ENCODE data around the gene GALNT1.
"Not testable (repeated sequence)": the region's sequence is repeated elsewhere in the genome, so short reads cannot be mapped to it uniquely, and the experiment has no call there.

Gene GALNT1

DNA sequence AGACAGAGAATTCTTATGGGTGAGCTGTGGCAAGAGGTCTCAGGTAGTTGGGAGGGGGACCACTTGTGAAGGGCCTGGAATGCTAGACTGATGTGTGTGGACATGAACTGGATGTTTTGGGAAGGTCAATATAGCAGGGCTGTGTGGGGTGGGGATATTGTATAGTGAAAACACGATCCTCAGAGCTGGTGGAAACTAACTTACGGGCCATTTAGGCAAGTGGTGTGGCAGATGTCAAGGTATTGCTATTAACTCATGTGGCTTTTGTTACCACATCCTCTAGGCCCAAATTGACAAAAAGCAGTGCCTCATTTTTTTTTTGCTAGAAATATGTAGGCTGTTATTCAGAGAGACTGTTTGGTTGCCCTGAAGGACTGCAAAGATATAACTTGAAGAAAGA lies 8.0 kb upstream of the GALNT1 start:
- H3K36me3 ChIP-seq (replicated peaks): no peaks in the 10 kb centered on the region
- DNase-seq (ENCODE audit: low spot score in 2 of 2): no peak
- 0 out of 2 replicates have a peak, but pooled peaks cover 8% of the 10 kb centered on the region for H3K27me3 ChIP-seq (ENCODE audit: low read depth)
- H3K4me3 ChIP-seq: no peak overlapping the region
- in situ Hi-C loops (cut with MboI; ENCODE audit: low sequenced_read_pairs): no loop called here
- H3K9me3 ChIP-seq: peaks cover 2% of the 10 kb centered on the region; the same call in 1 of the 2 replicates
- H3K4me1 ChIP-seq: no peaks in the 10 kb centered on the region

DNA sequence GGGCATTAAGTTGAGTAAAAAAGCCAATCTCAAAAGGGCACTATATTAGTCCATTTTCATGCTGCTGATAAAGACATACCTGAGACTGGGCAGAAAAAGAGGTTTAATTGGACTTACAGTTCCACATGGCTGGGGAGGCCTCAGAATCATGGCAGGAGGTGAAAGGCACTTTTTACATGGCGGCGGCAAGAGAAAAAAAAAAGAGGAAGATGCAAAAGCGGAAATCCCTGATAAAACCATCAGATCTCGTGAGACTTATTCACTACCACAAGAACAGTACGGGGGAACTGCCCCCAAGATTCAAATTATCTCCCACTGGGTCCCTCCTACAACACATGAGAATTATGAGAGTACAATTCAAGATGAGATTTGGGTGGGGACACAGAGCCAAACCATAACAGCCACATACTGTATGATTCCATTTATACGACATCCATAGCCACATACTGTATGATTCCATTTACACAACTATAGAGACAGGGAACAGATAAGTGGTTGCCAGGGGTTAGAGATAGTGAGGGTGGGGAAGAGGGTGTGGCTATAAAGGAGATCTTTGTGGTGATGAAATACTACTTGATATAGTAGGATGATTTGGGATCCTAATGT lies 5.2 kb upstream of the GALNT1 start:
- H3K9me3 ChIP-seq; DNase-seq (ENCODE audit: low spot score in 2 of 2); H3K4me3 ChIP-seq; in situ Hi-C loops (cut with MboI; ENCODE audit: low sequenced_read_pairs); H3K4me1 ChIP-seq; H3K36me3 ChIP-seq (replicated peaks): not testable (repeated sequence)
- H3K27me3 ChIP-seq (ENCODE audit: low read depth): peaks cover 12% of the 10 kb centered on the region; the same call in 1 of the 2 replicates

DNA sequence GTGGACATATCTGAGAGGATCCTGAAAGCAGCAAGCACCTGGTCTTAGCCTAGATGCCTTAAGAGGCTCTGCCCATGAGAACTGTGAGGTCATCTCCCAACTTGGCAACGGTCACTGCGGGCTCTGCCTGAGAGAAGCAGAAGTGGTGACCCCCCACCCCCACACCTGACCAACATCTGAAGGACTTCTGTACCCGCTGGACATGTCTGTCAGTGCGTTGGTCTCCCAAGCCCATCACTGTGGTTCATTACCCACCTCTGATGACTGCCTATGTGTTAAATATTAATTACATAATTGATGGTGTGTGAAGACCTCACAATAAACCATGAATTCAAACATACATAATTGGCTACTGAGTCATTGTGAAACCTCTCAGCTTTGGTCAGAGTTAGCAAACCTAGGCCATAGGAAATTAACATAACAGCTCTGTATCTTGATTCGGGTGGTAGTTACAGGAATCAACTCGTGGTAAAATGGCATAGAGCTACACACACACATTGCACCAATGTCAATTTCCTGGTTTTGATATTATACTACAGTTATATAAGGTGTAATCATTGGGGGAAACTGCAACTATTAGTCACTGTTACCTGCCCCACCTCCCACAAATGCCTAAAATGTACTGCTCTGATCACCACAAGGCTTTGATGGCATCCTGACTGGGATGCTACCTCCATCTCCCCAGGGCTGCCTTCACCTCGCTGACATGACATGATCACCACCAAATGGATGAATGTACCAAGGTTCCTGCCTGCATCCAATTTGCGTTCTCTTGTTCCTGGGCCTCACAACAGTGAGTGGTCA lies 4.3 kb upstream of the GALNT1 start:
- H3K4me3 ChIP-seq: no peak overlapping the region
- H3K36me3 ChIP-seq (replicated peaks): no peaks in the 10 kb centered on the region
- no peak for DNase-seq (ENCODE audit: low spot score in 2 of 2)
- H3K27me3 ChIP-seq (ENCODE audit: low read depth): peaks cover 3% of the 10 kb centered on the region; the same call in 1 of the 2 replicates
- peaks cover 2% of the 10 kb centered on the region; the same call in 1 of the 2 replicates for H3K9me3 ChIP-seq
- H3K4me1 ChIP-seq: peaks cover 6% of the 10 kb centered on the region
- in situ Hi-C loops (cut with MboI; ENCODE audit: low sequenced_read_pairs): no loop called here

DNA sequence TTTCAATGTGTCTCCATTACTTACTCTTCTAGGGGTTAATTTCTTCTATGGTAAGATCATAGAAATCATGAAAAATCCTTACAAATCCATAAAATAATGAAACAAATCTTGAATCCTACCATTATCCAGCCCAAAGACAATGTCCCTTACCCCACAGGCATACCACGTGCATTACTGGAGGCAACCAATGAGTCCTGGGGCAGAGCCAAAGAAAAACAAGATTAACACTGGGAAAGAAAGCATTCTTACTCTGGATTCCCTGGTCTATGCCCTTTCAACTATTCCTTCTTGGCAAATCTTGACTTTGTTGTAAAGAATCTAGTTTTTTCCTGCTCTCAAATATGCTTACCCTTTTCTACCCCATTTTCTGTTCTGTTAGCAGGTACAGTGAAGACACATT lies 3.1 kb upstream of the GALNT1 start:
- peaks cover 14% of the 10 kb centered on the region for H3K4me1 ChIP-seq
- no peaks in the 10 kb centered on the region for H3K36me3 ChIP-seq (replicated peaks)
- H3K4me3 ChIP-seq: no peak overlapping the region
- in situ Hi-C loops (cut with MboI; ENCODE audit: low sequenced_read_pairs): no loop called here
- DNase-seq (ENCODE audit: low spot score in 2 of 2): no peak
- H3K9me3 ChIP-seq: peaks cover 2% of the 10 kb centered on the region; the same call in 1 of the 2 replicates
- H3K27me3 ChIP-seq (ENCODE audit: low read depth): peaks cover 3% of the 10 kb centered on the region; the same call in 1 of the 2 replicates

DNA sequence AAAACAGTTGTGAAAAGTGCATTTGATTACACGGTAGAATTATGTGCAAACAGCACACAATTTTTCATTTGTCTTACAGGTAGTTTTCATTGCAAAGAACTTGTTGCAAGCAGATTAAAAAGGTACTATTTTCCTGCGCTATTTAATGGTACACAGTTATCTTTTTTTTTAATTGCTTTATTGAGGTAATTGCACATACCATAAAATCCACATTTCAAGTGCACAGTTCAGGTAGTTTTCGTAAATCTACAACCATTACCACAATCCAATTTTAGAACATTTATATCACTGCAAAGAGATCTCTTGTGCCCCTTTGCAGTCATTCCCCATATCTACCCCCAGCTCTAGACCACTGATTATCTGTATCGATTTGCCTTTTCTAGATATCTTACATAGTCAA lies 2.6 kb upstream of the GALNT1 start:
- no peaks in the 10 kb centered on the region for H3K36me3 ChIP-seq (replicated peaks)
- H3K9me3 ChIP-seq: peaks cover 2% of the 10 kb centered on the region; the same call in 1 of the 2 replicates
- peaks cover 3% of the 10 kb centered on the region; the same call in 1 of the 2 replicates for H3K27me3 ChIP-seq (ENCODE audit: low read depth)
- H3K4me3 ChIP-seq: no peak overlapping the region
- H3K4me1 ChIP-seq: peaks cover 14% of the 10 kb centered on the region
- in situ Hi-C loops (cut with MboI; ENCODE audit: low sequenced_read_pairs): no loop called here
- no peak for DNase-seq (ENCODE audit: low spot score in 2 of 2)

DNA sequence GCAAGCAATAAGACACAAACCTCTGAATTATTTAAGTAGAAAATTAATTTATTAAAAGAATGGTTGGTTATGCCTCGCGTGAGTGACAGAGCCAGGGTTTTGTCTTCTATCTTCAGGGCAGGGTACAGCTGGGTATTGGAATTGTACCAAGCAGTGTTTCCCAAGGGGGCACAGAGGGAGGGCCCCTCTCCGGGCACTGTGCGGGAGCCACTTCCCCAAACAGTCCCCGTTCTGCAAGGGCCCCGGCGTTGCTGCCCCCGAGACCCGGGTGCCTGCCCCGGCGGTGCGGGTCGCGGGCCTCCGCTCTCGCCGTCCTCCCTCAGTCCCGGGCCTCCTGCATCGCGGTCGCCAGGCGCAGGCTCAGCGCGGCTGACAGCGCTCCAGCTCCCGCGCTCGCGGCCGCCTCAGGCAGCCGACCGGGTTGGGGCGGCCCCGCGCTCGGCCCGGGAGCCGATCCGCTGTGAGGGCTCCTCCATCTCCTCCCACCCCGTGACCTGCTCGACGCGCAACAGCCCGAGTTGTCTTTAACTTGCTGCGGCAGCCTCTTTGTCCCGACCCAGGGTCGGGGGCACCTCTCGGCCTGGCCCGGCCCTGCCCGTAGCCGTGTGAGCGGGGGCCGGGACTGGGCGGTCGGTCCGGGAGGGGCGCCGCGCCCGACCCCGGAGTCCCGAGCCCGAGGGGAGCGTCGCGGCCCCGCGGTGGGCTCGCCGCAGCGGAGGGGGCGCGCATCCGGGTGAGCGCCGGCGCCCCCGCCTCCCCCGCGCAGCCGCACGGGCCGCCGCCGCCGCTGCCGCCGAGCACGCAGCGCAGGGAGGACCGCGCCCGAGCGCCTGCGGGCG lies 620 bp upstream of the GALNT1 start:
- H3K4me1 ChIP-seq: peaks cover 14% of the 10 kb centered on the region
- H3K4me3 ChIP-seq: peak overlapping the region; percentile 42
- peak; percentile 27 to 55 for DNase-seq (ENCODE audit: low spot score in 2 of 2)
- H3K27me3 ChIP-seq (ENCODE audit: low read depth): peaks cover 3% of the 10 kb centered on the region; the same call in 1 of the 2 replicates
- H3K9me3 ChIP-seq: peaks cover 7% of the 10 kb centered on the region
- in situ Hi-C loops (cut with MboI; ENCODE audit: low sequenced_read_pairs): no loop called here
- H3K36me3 ChIP-seq (replicated peaks): no peaks in the 10 kb centered on the region

DNA sequence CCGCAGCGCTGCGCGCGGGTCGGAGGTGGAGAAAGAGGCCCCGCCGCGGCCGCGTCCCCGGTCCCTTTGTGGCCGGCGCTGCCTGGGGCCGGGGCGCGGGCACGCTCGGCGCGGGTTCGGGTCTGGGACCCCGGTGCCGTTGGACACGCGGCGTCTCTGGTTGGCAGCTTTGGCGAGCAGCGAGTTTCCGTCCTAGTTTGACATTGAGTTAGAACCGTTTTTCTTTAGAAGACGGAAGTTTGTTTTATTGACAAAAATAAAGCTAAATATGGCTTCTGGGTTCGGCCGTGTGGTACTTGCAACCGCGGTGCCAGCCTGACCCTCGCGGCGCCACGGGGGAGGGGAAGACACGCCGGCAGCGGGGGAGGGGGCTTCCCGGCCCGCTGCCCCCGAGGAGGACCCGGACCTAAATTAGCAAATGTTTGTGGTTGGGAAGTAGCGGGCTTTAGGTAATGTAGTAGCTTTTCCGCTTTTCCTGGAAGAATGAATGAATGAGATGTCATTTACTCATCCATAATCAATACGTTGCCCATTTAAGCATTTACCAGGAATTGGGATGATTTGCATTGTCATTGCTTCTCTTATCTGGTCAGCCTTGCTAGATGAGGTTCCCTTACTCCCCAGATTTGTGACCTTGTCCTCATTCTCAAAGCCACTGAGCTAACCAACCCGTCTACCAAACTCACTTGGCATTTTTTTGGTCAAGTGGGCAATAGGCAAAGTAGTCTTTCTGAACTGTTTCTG lies 530 bp downstream of the GALNT1 start:
- in situ Hi-C loops (cut with MboI; ENCODE audit: low sequenced_read_pairs): no loop called here
- H3K27me3 ChIP-seq (ENCODE audit: low read depth): peaks cover 3% of the 10 kb centered on the region; the same call in 1 of the 2 replicates
- peak overlapping the region; percentile 50 for H3K4me3 ChIP-seq
- H3K9me3 ChIP-seq: peaks cover 6% of the 10 kb centered on the region; the same call in 1 of the 2 replicates
- H3K36me3 ChIP-seq (replicated peaks): no peaks in the 10 kb centered on the region
- H3K4me1 ChIP-seq: peaks cover 14% of the 10 kb centered on the region
- DNase-seq (ENCODE audit: low spot score in 2 of 2): peak in 1 of 2 experiments; percentile 23

DNA sequence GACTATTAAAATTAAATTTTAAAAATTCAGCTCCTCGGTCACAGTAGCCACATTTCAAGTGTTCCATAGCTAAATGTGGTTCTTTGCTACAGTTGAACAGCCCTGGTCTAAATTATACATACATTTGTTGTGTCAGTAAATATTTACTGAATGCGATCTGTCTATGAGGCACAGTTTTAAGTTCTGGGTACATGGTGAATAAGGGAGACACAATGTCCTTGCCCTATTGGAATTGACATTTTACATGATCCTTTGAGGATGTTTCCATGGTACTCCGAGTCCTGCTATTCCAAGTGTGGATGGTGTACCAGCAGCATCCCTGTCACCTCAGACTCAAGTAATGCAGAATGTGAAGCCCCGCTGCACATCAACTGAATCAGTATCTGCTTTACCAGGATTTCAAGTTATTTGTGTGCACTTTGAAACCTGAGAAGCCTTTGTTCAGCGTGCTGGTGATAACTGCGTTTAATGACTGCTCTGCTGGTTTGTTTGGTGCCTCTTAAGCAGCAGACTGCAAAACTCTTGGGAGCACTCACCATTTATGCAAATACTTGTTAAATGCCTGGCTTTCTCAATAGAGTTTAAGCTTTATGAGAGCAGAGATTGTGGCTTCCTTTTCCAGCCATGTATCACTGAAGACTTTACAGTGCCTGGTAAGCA lies 1.5 kb downstream of the GALNT1 start:
- Histone ChIP-seq H3K27me3 (ENCODE audit: low read depth) (peaks cover 3% of the 10 kb centered on the region; the same call in 1 of the 2 replicates), H3K9me3 (peaks cover 6% of the 10 kb centered on the region), H3K4me3 (peak overlapping the region; percentile 50), H3K4me1 (peaks cover 14% of the 10 kb centered on the region), H3K36me3 (replicated peaks) (no peaks in the 10 kb centered on the region)
- DNase-seq (ENCODE audit: low spot score in 2 of 2): peak; percentile 54 to 81
- in situ Hi-C loops (cut with MboI; ENCODE audit: low sequenced_read_pairs): no loop called here

DNA sequence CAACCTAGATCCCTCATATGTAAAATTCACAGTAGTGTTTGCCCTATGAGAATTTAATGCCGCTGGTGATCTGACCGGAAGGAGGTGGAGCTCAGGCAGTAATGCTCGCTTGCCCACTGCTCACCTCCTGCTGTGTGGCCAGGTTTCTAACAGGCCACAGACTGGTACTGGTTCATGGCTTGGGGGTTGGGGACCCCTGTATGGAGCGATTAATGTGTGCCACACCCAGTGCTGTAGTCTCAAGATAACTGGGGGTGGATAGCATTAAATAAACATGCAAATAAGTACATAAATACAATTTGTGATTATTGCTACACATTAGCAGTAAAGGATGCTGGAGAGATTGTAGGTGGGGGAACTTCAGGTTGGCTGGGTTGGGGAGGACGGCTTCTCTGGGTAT lies 3.2 kb downstream of the GALNT1 start:
- H3K9me3 ChIP-seq: peaks cover 6% of the 10 kb centered on the region
- DNase-seq (ENCODE audit: low spot score in 2 of 2): no peak
- peaks cover 3% of the 10 kb centered on the region; the same call in 1 of the 2 replicates for H3K27me3 ChIP-seq (ENCODE audit: low read depth)
- in situ Hi-C loops (cut with MboI; ENCODE audit: low sequenced_read_pairs): no loop called here
- H3K36me3 ChIP-seq (replicated peaks): no peaks in the 10 kb centered on the region
- H3K4me3 ChIP-seq: no peak overlapping the region
- H3K4me1 ChIP-seq: peaks cover 12% of the 10 kb centered on the region

DNA sequence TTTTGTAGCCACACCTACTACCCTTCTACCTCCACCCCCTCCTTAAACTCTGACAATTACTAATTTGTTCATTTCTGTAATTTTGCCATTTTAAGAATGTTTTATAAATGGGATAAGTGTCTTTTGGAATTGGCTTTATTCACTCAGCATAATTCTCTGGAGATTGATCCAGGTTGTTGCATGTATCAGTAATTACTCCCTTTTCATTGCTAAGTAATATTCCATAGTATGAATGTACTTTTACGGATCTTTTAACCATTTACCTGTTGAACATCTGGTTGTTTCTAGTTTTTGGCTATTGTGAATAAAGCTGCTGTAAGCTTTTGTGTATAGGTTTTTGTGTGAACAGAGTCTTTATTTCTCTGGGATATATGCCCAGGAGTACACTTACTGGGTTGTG lies 4.1 kb downstream of the GALNT1 start:
- Histone ChIP-seq H3K4me3 (no peak overlapping the region), H3K4me1 (peaks cover 9% of the 10 kb centered on the region), H3K9me3 (peaks cover 6% of the 10 kb centered on the region), H3K27me3 (ENCODE audit: low read depth) (no peaks in the 10 kb centered on the region), H3K36me3 (replicated peaks) (no peaks in the 10 kb centered on the region)
- no peak for DNase-seq (ENCODE audit: low spot score in 2 of 2)
- in situ Hi-C loops (cut with MboI; ENCODE audit: low sequenced_read_pairs): no loop called here

DNA sequence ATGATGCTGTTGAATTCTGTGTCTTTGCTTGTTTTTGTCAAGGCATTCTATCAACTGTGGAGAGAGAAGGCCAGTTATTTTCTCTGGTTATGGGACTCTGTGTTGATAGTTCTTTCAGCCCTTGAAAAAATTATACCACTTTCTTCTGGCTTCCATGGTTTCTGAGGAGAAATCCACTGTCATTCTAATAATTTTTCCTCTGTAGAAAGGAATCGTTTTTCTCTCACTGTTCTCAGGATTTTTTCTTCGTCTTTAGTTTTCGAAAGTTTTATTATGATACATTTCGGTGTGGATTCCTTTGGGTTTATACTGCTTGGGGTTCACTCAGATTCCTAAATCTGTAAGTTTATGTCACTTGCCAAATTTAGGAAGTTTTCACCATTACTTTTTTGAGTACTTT lies 6.6 kb downstream of the GALNT1 start:
- in situ Hi-C loops (cut with MboI; ENCODE audit: low sequenced_read_pairs): no loop called here
- no peak overlapping the region for H3K4me3 ChIP-seq
- no peaks in the 10 kb centered on the region; the same call in none of the 2 replicates for H3K4me1 ChIP-seq
- H3K9me3 ChIP-seq: peaks cover 6% of the 10 kb centered on the region
- H3K27me3 ChIP-seq (ENCODE audit: low read depth): no peaks in the 10 kb centered on the region
- DNase-seq (ENCODE audit: low spot score in 2 of 2): no peak
- no peaks in the 10 kb centered on the region for H3K36me3 ChIP-seq (replicated peaks)

DNA sequence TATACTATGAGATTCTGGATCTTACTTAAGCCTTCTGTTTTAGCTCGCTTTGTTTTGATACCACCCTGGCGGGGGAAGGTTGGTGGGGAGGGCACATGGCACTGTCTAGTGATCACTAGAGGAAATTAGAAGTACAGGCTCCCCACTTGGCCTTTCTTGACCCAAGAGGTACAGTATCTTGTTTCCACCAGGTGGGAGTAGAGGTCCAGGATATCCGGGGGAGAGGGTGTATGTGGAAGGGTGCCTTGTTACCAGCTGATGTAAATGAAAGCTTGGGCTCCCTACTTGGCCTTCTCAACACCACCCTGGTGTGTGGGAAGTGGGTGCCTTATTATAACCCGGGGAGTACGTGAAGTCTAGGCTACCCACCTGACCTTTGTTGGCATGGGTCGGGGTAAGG lies 7.5 kb downstream of the GALNT1 start:
- in situ Hi-C loops (cut with MboI; ENCODE audit: low sequenced_read_pairs): no loop called here
- no peak for DNase-seq (ENCODE audit: low spot score in 2 of 2)
- Histone ChIP-seq H3K27me3 (ENCODE audit: low read depth) (no peaks in the 10 kb centered on the region), H3K4me3 (no peak overlapping the region), H3K9me3 (peaks cover 6% of the 10 kb centered on the region), H3K36me3 (replicated peaks) (no peaks in the 10 kb centered on the region), H3K4me1 (no peaks in the 10 kb centered on the region; the same call in 1 of the 2 replicates)
